ENCODE measurements around the gene MKNK2. TPM values are rescaled to one million over a fixed set of nuclear protein-coding genes. Genes with fewer than 3 reads are reported as not detected.

MKNK2 gene
- 100 to 1,000 TPM; 212 to 389 (median 265) TPM for total RNA-seq
- 100 to 1,000 TPM in 1 of 3 donors, 10 to 100 TPM in 2; 88.2 to 154 (median 90.0) TPM for polyA plus RNA-seq
- long read RNA-seq, donor 1, transcript MKNK2-202 (14 exons, 1,744 nt) = major isoform, 7 of 12 reads
- long read RNA-seq, donor 1, transcript MKNK2-201 (14 exons, 3,774 nt) = minor isoform, 5 of 12 reads
- long read RNA-seq, donor 1, partial matches to known transcripts = 0 of 12 reads
- long read RNA-seq, donor 1, other reads (novel, unspliced or antisense) = 0 of 12 reads
- long read RNA-seq, donor 2, transcript MKNK2-202 (14 exons, 1,744 nt) = minor isoform, 8 of 24 reads
- long read RNA-seq, donor 2, transcript MKNK2-201 (14 exons, 3,774 nt) = major isoform, 13 of 24 reads
- long read RNA-seq, donor 2, partial matches to known transcripts = 0 of 24 reads
- long read RNA-seq, donor 2, other reads (novel, unspliced or antisense) = 0 of 24 reads

DNA sequence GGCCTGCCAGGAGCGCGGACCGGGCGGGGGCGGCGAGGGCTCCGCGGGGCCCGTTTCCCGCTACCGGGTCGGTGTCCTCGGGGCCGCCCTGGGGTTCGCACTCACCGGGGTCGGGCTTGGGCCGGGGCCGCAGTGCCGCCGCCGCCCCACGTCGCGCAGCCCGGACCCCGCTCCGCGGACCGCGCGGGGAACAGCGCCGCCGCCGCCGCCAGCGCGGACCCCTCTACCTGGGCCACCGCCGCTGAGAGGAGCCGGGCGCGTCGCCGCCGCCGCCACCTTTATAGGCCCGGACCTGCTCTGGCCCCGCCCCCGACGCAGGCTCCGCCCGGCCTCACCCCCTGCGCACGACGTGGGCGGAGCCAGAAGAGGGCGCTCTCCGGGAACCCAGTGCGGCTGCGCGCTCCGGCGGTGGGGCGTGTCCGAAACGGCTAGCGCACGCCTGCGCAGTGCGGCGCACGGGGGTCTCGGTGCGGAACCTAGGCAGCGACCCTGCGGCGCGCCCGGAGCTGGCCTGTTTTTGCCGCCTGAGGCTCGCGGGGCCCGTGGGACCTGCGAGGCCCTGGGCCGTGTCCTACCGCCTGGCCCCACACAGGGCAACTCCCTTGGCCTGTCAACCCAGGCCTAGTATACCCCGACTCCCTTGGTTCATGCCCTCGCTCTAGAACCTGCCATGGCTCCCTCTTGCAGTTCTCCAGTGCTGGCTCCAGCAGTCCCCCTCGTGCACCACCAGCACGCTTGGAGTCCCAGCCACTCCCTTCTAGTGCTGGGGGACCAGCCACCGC, at the start of gene MKNK2:
MKNK2 (minus strand) TSS at position 254 of the 782 bp plus-strand sequence. CDS start 393 bp downstream, outside the sequence.
- intact Hi-C loops (cut with DNase I; ENCODE audit: low total_unique reads) = no loop called here
- Histone ChIP-seq H3K27ac (peak within 1 kb of the TSS; percentile 93 to 100 (median 98)), H3K4me1 (peaks cover 72 to 90% (median 86%) of the 10 kb centered on the region in 6 donors), H3K4me3 (peak within 1 kb of the TSS; percentile 77 to 99 (median 94)), H3K27me3 (replicated peaks in 1 of 7) (no peaks in the 10 kb centered on the region), H3K9me3 (no peaks in the 10 kb centered on the region), H3K36me3 (peaks cover 0 to 35% (median 17%) of the 10 kb centered on the region in 6 donors)
- peak; percentile 99 for DNase-seq
- 2 to 8% (median 3%) methylated on average over 22 to 93 of the region's 93 CpGs for WGBS, 5 donors
- TF ChIP-seq POLR2AphosphoS5 (IDR thresholded peaks at IDR 0.05) (peak; percentile 99 to 100 (median 100)), POLR2A (IDR thresholded peaks at IDR 0.05) (peak in 2 of 3 donors; percentile 95 to 100)
- TF ChIP-seq, protein P1, sequence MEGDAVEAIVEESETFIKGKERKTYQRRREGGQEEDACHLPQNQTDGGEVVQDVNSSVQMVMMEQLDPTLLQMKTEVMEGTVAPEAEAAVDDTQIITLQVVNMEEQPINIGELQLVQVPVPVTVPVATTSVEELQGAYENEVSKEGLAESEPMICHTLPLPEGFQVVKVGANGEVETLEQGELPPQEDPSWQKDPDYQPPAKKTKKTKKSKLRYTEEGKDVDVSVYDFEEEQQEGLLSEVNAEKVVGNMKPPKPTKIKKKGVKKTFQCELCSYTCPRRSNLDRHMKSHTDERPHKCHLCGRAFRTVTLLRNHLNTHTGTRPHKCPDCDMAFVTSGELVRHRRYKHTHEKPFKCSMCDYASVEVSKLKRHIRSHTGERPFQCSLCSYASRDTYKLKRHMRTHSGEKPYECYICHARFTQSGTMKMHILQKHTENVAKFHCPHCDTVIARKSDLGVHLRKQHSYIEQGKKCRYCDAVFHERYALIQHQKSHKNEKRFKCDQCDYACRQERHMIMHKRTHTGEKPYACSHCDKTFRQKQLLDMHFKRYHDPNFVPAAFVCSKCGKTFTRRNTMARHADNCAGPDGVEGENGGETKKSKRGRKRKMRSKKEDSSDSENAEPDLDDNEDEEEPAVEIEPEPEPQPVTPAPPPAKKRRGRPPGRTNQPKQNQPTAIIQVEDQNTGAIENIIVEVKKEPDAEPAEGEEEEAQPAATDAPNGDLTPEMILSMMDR (IDR thresholded peaks at IDR 0.05 in 8 of 11, conservative IDR thresholded peaks at IDR 0.05 in 3 of 11) = peak; percentile 51 to 91 (median 73)

DNA sequence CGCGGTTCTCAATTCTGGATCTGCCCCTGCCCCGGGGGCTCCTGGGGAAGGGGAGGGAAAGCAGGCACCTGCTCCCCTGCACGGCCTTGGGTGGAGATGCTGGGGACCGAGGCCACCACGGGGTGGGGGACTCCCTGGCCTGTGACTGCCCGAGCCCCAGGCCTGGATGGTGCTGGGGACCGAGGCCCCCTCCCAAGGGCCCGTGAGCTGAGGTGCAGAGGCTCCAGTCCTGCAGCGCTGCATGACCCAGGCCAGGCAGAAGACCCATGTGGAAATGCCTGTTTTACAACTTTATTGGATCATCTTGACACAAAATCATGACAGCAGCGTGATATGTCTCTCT, 49.6 kb upstream of the MKNK2 start:
- Histone ChIP-seq H3K27me3 (replicated peaks in 1 of 7) (no peaks in the 10 kb centered on the region), H3K4me3 (no peak overlapping the region), H3K27ac (no peak overlapping the region), H3K36me3 (peaks cover 0 to 71% (median 51%) of the 10 kb centered on the region in 6 donors), H3K4me1 (peaks cover 7 to 17% (median 14%) of the 10 kb centered on the region in 6 donors), H3K9me3 (peaks cover 0 to 10% (median 3%) of the 10 kb centered on the region in 8 donors)
- TF ChIP-seq, protein P1 (IDR thresholded peaks at IDR 0.05 in 8 of 11, conservative IDR thresholded peaks at IDR 0.05 in 3 of 11) = no peak
- TF ChIP-seq POLR2AphosphoS5 (IDR thresholded peaks at IDR 0.05) (no peak), POLR2A (IDR thresholded peaks at IDR 0.05) (no peak)
- intact Hi-C loops (cut with DNase I; ENCODE audit: low total_unique reads) = no loop called here
- no peak for DNase-seq
- 94 to 100% (median 95%) methylated on average over 3 to 11 of the region's 11 CpGs for WGBS, 5 donors

DNA sequence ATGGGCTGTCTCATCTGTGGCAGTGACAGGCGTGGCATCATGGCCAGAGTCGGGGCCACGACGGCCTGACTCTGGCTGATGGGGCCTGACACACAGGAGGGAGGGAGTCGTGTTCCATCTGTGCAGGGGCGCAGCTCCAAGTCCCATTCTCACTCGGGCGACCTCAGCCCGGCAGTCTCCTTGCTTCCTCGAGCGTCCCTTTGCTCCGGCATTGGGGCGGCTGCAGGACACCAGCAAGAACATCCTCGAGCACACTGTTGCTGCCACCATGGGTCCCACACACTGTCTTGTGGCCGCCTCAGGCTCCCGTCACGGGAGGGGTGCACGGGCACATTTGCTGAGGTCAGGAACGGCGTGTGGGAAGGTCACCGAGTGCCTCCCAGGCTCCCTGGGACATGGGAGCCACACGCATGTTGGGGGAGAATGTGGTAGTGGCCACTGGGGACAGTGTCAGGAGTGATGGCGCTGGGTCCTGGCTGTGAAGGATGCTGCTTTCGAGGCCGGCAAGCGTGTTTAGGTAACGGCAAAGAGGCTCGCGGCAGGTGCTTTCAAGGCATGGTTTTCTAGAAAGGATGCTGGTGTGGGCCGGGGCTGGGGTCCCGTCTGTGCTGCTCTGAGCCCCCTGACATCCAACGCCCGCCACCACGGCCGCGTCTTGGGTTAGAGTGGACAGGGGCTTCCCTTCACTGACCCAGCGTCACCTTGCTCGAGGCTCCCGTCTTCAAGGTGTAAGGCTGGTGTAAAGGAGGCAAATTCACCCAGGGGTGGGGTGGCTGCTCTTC, 49.1 kb upstream of the MKNK2 start:
- Histone ChIP-seq H3K27me3 (replicated peaks in 1 of 7) (no peaks in the 10 kb centered on the region), H3K4me3 (no peak overlapping the region), H3K27ac (no peak overlapping the region), H3K4me1 (peaks cover 7 to 22% (median 19%) of the 10 kb centered on the region in 6 donors), H3K36me3 (peaks cover 0 to 65% (median 45%) of the 10 kb centered on the region in 6 donors), H3K9me3 (peaks cover 0 to 4% (median 0%) of the 10 kb centered on the region in 8 donors)
- intact Hi-C loops (cut with DNase I; ENCODE audit: low total_unique reads) = no loop called here
- WGBS, 5 donors = 91 to 97% (median 92%) methylated on average over 35 to 39 of the region's 39 CpGs
- DNase-seq = no peak
- TF ChIP-seq, protein P1 (IDR thresholded peaks at IDR 0.05 in 8 of 11, conservative IDR thresholded peaks at IDR 0.05 in 3 of 11) = no peak
- TF ChIP-seq POLR2AphosphoS5 (IDR thresholded peaks at IDR 0.05) (peak in 2 of 3 donors; percentile 38 to 73), POLR2A (IDR thresholded peaks at IDR 0.05) (no peak)
